HG03103 (cell line): ENCODE measurements around the gene GRHL3.

Experiments
- ATAC-seq: cut with Tn5 transposase; IDR thresholded peaks from one replicate; pipeline ENCODE4 v1.9.1; 2021; ENCODE audit warnings: low read depth; ENCODE audit not compliant: unreplicated experiment

The GRHL3 gene

DNA sequence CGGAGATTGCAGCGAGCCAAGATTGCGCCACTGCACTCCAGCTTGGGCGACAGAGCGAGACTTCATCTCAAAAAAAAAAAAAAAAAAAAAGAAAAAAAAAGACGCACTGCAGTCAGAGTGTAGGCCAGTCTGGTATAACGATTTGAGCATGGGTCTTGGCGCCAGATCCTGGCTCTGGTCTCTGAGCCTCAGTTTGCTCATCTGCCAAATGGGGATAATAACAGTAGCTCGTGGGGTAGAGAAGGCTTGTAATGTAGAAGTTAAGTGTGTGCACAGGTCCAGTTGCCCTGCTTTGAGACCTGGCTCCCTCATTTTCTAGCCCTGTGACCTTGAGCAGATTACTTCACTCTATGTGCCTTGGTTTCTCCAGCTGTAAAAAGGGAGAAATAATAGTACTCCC lies 26.3 kb upstream of the GRHL3 start:
- ATAC-seq = no peak

DNA sequence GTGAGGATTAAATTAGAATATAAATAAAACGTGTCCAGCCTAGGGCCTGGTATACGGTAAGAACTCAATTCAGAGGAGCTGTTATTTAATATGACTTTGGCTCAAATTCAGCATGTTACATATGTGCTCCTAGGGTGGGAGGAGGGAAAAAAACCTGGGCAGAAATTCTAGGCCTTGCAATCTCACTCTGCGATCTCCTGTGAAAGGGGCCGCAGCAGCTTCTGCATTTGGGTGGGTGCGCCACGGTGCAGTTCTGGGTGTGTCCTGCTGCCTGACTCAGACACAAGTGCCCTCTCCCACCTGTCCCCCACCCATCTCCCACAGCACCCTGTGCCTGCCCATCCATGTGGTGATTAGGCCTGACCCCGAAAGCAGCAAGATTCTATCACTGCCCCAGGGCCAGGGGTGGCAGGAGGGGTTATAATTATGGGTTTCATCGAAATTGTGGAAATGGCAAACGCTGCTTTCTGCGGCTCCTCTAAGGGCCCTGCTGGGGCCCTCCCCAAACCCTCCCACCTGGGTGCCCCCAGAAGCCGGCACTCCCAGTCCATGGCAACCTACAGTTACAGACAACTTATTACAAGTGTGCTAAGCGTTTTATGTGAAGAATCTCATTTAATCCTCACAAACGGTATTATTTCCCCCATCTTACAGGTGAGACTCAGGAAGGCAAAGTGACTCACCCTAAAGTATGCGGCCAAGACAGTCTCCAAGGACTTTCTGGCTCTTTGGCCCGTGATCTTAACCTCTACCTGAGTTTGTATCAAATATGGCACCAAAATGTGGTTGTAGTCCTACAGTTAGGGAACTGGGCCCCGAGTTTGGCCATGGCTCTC lies 25.5 kb upstream of the GRHL3 start:
- ATAC-seq = no peak

DNA sequence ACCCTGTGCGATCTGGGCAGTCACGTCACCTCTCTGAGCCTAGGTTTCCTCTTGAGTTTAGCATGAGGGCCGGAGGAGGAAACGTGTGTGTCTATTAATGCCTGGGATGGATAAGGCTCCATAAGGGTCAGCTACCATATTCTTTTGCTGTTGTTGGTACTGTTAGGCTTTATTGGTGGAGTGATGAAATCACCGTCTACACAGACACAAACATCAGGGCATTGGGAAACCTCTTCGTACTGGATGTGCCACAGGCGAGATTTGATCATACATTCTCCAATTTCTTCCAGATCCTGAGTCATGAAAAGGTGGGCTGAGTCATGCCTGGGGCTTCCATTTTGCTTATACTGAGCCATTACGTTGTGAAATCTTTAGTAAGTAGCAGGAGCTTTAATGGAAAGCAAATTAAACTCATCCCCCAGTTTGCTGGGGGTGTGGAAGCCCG lies 24.9 kb upstream of the GRHL3 start:
- no peak for ATAC-seq

DNA sequence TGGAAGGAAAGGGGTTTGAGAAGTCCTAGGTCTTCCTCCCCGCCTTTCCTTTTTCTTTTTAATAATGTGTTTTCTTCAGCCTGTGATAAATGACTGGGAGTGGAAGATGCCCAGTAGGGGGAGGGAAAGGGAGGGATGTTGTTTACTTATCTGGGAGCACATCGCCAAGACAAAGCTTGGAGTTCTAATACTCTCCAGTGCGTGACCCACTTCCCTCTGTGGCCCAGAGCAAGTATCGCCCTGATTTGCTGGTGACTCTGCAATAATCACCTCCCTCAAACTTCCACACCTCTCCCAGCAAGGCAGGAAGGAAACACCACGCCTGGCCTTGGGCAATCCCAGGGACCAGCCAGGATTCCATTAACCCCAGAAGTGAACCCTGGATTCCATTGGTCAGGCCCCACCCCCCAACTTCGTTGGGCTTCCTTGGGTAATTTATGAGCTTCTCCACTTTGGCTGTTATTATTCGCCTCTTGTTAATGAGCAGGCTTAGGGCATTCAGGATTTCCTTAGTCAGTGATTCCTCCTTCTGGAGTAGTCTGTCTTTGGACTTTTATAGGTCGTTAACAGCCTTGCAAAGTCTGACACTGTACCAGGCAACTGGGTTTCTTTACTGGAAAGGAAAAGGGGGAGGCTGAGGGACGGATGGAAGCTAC lies 24.3 kb upstream of the GRHL3 start:
- no peak for ATAC-seq

DNA sequence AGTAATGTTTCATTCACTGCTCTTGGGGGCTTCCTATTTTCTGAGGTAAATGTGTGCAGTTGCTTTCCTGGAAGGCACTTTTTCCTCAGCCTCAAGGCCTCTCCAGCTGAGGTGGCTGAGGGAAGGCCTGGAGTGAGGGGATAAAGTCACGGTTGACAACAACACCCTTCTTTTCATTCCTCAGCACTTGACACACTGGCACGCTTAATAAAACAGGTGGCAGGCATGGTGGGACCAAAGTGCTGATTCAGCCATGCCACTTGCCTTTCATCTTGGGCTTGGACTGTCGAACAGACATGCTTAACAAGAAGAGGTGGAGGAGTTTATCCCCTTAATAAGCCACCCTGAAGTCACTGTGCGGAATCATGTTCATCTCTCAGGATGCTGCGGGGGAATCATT lies 23.6 kb upstream of the GRHL3 start:
- ATAC-seq = no peak

DNA sequence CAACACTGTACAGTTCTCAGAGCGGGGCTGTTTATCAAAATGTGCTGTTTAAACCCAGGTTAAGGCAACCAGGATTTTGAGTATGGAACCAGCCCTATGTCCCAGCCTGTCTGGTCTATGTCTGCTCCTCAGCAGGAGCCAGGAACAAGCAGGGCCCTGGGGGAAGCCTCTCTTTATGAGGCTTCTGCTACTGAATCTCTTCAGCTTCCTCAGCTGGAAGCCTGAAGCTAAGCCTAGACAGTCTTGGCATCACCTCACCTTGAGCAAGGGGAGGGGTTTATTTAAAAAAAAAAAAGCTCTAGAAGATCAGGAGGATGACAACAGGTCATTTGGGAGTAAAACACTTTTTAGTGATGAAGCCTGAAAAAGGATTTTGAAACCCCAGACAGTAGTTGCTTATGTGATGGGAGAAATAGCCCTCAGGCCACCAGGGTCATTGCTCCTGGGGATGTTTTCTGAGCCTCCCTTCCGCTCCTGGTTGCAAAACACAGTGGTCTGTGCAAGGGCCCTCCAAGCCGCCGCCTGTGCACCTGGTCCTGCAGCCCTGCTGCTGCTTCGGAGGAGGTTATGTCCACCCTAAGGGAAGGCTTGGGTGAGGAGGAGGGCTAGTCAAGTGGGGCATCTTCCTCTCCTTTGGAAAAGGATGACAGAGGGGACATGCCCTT lies 21.8 kb upstream of the GRHL3 start:
- no peak for ATAC-seq

DNA sequence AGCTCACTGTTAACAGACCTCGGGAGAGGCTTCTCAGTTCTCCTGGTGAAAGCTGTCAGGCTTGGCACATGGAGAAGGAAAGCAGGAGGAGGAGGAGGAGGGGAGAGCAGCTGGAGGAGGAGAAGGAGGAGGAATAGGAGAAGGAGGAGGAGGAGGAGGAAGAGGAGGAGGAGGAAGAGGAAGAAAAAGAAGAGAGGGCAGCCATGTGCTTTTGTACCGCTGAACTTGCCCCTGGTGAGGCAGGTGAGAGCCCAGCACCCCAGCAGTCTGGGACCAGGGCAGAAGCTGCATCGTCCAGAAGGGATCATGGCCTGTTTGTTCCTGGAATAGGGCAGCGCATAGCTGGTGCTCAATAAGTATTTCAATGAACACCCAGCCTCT lies 21.3 kb upstream of the GRHL3 start:
- no peak for ATAC-seq

DNA sequence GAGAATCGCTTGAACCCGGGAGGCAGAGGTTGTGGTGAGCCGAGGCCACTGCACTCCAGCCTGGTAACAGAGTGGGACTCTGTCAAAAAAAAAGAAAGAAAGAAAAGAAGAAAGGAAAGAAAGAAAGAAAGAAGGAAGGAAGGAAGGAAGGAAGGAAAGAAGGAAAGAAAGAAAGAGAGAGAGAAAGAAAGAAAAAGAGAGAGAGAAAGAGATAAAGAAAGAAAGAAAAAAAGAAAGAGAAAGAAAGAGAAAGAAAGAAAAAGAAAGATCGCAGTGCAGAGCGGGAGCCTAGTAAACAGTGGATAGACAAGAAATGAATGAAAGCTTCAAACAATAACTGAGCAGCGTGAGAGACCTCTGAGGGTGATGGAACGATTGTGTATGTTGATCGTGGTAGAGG lies 20.6 kb upstream of the GRHL3 start:
- ATAC-seq = no peak

DNA sequence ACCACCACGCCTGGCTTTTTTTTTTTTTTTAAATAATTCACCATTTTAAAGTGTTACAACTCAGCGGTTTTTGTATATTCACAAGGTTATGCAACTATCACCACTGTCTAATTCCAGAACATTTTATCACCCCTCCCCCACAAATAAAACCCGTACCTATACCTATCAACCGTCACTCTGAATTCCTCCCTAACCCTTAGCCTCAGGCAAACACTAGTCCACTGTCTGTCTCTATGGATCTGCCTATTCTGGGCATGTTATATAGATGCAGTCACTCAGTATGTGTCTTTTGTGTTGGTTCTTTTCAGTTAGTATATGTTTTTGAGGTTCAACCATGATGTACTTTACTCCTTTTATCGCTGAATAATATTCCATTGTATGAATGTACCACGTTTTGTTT lies 19.3 kb upstream of the GRHL3 start:
- no peak for ATAC-seq

DNA sequence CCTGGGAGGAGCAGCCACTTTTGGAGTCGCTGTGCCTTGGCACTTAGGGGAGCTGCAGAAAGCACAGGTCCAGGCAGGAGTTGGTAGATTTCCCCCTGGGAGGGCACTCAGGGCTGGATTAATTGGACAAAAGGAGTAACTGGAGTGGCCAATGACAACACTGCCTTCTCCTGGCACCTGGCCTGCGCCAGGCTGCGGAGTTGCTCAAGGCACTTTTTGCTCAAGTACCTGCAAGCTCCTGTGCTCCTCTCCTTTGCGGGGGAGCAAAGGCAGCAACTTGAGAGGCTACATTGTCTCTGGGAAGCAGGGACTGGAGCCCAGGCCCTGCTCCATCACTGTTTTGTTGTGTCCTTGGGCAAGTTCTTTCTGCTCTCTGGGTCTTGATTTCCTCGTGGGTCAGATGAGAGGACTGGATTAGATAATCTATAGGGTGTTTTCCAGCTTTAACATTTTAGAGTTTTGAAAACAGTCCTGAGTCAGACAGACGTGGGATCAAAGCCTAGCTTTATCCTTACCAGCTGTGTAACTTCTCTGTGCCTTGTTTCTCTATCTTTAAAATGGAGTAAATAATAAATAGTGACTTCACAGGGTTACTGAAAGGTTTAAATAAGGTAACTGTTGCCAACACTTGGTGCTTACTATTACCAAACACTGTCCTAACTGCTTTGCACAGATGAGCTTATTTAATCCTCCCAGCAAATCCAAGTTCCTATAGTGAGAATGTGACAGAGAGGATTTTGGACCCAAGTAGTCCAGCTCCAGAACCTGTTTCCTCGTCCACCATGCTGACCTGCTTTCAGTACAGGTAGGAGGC lies 18.0 kb upstream of the GRHL3 start:
- ATAC-seq = no peak

DNA sequence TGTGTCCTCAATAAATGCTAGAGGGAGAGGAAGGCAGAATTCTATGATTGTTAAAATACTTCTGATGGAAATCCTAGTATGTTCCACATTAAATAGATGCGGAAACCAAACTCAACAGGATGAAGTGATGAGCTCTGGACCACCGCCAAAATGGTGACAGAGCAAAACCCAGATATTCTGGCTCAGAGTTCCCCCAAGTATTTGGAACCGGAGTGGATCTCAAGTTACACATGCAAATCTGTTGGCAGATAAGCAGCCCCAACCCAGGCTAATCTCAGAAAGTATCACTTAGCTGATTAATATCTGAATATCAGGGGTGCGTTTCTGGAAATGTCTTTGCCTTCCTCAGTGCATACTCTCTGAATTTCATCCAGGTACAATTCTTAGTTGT lies 17.4 kb upstream of the GRHL3 start:
- ATAC-seq = no peak

DNA sequence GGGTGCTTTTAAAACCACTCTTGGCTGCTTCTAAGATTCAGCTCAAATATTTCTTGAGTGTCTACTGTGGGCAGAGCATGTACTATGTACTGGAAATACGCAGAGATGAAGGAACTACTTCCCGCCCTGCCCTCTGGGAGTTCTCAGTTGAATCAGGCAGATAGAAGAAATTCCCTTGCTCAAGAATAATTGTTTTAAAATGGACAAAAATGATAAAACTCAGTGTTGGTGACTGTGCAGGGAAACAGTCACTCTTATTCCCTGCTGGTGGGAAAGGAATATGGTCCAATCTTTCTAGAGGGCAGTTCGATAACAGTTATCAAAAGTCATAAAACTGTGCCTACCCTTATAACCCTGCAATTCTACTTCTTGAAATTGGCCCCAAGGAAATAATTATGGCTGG lies 16.9 kb upstream of the GRHL3 start:
- no peak for ATAC-seq

DNA sequence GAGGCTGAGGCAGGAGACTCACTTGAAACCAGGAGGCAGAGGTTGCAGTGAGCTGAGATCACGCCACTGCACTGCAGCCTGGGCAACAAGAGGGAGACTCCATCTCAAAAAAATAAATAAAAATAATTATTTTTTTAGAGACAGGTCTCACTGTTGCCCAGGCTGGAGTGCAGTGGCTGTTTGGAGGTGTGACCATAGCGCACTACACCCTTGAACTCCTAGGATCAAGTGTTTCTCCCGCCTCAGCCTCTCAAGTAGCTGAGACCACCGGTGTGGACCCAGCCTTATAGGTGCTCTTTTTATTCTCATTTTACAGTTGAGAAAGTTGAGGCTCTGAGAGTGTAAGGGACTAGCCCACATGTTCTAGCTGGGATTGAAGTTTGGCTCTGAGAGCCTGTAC lies 15.6 kb upstream of the GRHL3 start:
- no peak for ATAC-seq

DNA sequence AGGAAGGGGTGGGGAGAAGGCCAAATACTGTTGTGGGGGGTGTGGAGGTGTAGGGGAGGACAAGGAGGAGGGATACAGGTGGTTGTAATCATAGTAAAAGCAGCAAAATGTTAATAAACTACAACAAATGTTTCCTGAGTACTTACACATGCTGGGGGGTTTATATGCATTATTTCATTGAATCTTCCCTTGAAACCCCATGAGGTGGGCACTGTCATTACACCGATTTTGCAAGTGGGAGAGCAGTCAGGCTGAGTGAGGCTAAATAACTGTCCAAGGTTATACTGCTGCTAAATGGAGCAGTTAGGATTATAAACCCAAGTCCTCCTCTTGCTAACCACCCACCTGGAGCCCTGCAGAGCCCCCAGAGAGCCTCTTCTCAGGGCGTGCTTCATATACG lies 14.4 kb upstream of the GRHL3 start:
- ATAC-seq = no peak

DNA sequence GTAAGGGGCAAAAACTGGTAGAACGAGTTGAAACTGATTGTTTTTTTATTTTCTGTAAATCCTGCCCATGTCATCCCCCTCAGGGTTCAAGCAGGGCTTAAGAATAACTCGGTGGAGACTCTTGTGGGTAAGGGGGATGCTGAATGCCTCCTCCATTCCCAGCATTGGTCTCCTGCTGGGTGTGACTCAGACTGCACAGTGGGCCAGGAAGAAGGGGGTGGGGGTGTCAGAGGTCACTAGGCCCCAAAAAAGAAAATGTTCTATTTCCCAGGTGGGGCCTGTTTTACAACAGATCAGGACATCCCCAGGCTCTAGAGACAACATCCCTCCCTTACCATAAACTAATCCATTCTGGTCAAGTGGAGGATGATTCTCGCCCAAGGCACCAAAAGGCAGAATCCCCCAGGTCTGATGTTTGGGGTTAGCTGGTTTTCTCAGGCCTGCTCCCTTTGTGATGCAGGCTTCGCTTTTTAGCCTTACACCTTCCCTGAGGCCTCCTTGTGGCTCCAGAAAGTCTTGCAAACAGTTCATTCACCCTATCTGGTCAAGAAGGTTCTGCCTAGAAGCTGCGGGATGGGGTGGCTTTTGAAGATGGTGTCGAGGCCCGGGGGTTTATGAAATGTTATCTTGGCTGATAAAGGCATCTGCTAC lies 10.7 kb upstream of the GRHL3 start:
- no peak for ATAC-seq

DNA sequence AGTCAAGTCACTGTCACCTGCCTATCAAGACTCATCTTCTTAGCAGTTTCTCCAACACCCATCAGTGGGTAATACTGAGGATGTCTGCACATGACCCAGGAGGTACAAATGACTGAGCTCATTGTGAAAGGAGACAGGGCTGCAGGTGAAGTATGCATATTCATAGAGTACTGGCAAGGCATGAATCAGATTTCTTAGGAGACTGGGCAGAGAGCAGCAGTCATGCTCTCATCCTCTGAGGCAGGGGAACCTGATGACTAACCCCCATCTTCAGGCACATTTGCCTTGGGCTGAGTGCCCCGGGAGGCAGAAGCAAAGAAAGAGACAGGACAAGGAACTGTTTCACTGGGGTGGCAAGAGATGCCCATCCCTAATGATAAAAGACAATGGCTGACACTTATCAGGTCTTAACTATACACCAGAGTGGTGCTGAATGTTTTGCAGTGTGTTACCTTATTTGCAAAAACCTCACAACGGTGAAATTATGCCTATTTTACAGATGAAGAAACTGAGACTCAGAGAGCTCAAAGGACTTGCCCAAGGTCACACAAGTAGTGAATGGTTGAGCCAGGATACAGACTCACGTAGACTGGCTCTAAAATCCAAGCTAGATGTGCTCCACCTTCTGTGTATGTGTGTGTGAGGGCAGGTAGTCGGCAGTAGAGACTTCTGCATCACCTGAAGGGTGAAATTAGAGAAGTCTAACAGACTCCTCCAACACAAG lies 9.2 kb upstream of the GRHL3 start:
- no peak for ATAC-seq

DNA sequence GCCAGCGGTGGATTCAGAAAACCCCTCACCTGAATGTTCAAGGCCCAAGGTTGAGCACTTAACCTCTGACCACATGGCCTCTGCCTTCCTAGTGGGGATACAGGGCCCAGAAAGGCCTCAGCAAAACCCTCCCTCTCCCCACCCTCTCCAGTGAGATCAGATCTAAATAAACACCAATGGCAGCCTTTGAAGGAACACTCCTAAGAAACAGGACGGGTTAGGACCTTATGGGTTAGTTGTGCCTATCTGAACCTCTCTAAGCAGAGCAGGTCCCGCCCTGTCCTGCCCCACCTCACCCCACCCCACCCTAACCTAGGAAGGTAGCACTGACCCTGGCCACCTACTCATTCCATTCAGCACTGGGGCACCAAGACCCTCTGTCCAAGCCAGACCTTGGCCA lies 7.9 kb upstream of the GRHL3 start:
- no peak for ATAC-seq

DNA sequence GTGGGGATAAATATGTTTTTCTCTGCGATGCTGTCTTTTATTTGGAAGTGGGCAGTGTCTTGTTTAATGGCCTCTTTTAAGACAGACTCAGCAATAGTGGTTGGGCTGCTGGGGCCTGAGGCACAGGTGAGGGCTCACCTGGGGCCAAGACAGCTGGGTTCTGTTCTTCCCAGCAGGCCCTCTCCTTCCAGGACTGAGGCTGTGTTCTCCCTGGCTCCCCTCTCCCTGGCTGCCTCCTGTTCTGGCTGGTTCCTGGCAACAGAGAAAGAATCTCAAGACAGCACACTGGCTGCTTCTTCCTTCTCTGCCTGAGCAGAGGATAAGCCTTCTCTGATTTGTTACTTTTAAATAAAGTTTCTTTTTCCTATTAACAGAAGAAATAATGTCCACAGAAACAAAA lies 7.4 kb upstream of the GRHL3 start:
- ATAC-seq = no peak

DNA sequence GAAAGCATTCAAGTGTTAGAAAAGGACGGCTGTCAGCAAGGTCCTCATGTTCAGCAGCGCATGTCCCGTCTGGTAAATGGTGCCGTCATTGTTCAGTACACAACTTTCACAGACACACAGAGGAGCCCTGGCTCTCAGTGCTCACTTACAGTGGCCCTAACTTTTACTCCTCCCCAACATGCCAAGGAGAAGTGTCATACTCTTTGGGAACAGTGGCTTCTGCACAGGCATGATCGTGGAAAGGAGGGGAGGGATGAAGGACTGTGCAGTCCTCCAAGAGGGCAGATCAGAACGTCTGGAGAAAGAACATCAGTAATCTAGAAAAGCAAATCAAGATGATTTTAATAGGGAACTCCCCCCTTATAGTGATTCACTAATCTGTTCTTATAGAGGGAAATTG lies 3.8 kb upstream of the GRHL3 start:
- ATAC-seq = no peak

DNA sequence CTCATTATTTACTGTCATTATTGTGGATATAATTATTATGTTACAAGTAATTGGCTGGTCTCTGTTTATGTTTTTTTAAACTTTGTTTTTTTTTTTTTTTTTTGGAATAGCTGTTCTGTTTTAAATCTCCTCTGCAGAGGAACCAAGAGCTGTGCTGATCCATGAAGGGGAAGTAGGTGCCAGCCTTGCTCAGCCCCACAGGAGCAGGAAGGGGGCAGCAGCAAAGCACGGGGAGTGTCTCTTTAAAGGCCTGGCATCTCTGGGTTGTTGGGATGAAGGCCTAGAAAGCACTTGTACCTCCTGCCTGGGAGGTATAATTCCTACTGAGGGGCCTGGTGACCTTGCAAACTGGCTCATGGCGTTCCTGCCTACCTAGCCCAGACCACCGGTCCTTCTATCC lies 2.5 kb upstream of the GRHL3 start:
- no peak for ATAC-seq
